ENCODE data around the gene JAGN1. TPM values are rescaled to one million over a fixed set of nuclear protein-coding genes. Genes with fewer than 3 reads are reported as not detected.

Gene JAGN1
- total and polyA plus RNA-seq, 9 of the 15 experiments (the other 6 are each of a cell fraction or from before 2014, with no cell fraction given), result 31.6 to 77.8 (median 40.3) TPM

DNA sequence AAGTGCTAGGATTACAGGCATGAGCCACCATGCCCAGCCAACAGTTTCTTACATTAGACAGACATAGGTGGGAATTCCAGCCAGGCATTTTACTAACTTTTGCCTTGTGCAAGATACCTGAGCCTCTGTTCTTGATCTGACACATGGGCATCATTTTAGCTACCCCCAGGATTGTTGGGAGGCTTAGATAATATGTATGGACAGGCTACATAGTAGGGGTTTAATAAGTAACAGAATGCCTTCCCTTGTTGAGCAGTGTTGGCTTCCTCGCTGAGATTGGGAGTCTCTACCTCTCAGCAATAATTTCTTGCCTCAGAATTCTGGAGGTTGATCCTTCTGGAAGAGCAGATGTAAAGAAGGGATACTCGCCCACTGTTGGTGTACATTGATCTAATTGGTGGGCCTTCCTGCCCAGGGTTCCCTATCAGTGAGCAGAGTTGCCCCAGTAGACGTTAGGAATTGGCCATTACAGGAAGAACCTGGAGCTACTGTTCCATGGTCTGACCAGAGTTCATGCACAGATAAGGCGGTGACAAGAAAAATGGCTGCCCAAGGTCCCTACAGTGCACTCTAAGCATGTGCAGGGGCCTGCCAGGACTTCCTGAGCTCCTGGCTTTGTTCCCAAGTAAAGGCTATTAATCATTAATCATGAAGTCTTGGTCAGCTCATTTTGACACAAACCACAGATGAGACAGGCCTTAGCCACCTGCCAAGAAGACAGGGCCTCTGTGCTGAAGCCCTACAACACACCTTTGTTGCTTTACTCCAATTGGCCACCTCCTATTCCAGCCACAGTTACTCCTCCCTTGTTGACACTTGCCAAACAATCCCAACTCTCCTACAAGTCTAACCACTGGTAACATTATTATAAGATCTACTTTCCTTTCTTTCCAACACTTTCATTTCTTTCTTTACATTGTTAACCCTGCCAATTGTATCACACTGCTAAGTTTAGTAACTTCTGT is 7.3 kb downstream of the JAGN1 start (continued):
- TF ChIP-seq, protein P1, sequence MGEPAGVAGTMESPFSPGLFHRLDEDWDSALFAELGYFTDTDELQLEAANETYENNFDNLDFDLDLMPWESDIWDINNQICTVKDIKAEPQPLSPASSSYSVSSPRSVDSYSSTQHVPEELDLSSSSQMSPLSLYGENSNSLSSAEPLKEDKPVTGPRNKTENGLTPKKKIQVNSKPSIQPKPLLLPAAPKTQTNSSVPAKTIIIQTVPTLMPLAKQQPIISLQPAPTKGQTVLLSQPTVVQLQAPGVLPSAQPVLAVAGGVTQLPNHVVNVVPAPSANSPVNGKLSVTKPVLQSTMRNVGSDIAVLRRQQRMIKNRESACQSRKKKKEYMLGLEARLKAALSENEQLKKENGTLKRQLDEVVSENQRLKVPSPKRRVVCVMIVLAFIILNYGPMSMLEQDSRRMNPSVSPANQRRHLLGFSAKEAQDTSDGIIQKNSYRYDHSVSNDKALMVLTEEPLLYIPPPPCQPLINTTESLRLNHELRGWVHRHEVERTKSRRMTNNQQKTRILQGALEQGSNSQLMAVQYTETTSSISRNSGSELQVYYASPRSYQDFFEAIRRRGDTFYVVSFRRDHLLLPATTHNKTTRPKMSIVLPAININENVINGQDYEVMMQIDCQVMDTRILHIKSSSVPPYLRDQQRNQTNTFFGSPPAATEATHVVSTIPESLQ (CRISPR knock-in tag; IDR thresholded peaks at IDR 0.05), result no peak
- TF ChIP-seq TCF7 (IDR thresholded peaks at IDR 0.05; ENCODE audit: borderline replicate concordance), result no peak
- 0 out of 2 replicates have a peak, but pooled peaks have one; percentile 62 for TF ChIP-seq ZKSCAN8 (CRISPR knock-in tag; IDR thresholded peaks at IDR 0.05)
- no peak for TF ChIP-seq ZSCAN29 (IDR thresholded peaks at IDR 0.05)
- peak; percentile 36; the same call in 1 of the 2 replicates for TF ChIP-seq CREM (IDR thresholded peaks at IDR 0.05; ENCODE audit: low read depth)
- no peak for TF ChIP-seq HNRNPH1 (optimal IDR thresholded peaks at IDR 0.05; ENCODE audit: low read depth, low read length)
- TF ChIP-seq ELF4 (CRISPR knock-in tag; IDR thresholded peaks at IDR 0.05), result no peak
- no peak for TF ChIP-seq ZBED1 (IDR thresholded peaks at IDR 0.05)
- TF ChIP-seq SRSF3 (IDR thresholded peaks at IDR 0.05; ENCODE audit: insufficient read depth, low read length), result no peak
- TF ChIP-seq NEUROD1 (IDR thresholded peaks at IDR 0.05; ENCODE audit: borderline replicate concordance, low read depth, low read length, partially characterized antibody), result no peak
- no peak for TF ChIP-seq TRIM28 (IDR thresholded peaks at IDR 0.05)
- TF ChIP-seq NCOA2 (IDR thresholded peaks at IDR 0.05; ENCODE audit: partially characterized antibody in 2 of 2), result no peak
- TF ChIP-seq PRPF4 (IDR thresholded peaks at IDR 0.05; ENCODE audit: insufficient read depth, low read depth, low read length, poor library complexity, severe bottlenecking), result no peak
- TF ChIP-seq, protein P2, sequence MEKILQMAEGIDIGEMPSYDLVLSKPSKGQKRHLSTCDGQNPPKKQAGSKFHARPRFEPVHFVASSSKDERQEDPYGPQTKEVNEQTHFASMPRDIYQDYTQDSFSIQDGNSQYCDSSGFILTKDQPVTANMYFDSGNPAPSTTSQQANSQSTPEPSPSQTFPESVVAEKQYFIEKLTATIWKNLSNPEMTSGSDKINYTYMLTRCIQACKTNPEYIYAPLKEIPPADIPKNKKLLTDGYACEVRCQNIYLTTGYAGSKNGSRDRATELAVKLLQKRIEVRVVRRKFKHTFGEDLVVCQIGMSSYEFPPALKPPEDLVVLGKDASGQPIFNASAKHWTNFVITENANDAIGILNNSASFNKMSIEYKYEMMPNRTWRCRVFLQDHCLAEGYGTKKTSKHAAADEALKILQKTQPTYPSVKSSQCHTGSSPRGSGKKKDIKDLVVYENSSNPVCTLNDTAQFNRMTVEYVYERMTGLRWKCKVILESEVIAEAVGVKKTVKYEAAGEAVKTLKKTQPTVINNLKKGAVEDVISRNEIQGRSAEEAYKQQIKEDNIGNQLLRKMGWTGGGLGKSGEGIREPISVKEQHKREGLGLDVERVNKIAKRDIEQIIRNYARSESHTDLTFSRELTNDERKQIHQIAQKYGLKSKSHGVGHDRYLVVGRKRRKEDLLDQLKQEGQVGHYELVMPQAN (IDR thresholded peaks at IDR 0.05; ENCODE audit: borderline replicate concordance), result no peak
- TF ChIP-seq FIP1L1 (IDR thresholded peaks at IDR 0.05; ENCODE audit: low read depth, low read length, poor library complexity, severe bottlenecking), result no peak
- TF ChIP-seq MCM2 (IDR thresholded peaks at IDR 0.05; ENCODE audit: low read depth), result no peak
- TF ChIP-seq FOS (IDR thresholded peaks at IDR 0.05; ENCODE audit: extremely low read depth, insufficient read length), result no peak
- no peak for TF ChIP-seq SMAD2 (IDR thresholded peaks at IDR 0.05; ENCODE audit: low read depth, low read length)
- TF ChIP-seq SREBF1 (IDR thresholded peaks at IDR 0.05; ENCODE audit: borderline replicate concordance, low read depth, low read length), result no peak
- no peak for TF ChIP-seq ZNF274 (IDR thresholded peaks at IDR 0.05; ENCODE audit: borderline replicate concordance, low read depth, low read length)
- peak; percentile 72 for TF ChIP-seq BHLHE40 (IDR thresholded peaks at IDR 0.05; ENCODE audit: low read length)
- TF ChIP-seq CCNT2 (IDR thresholded peaks at IDR 0.05; ENCODE audit: borderline replicate concordance, extremely low read depth, insufficient read length, low read depth, low read length), result peak; percentile 21
- no peak for TF ChIP-seq NFE2L1 (tag; IDR thresholded peaks at IDR 0.05; ENCODE audit: borderline replicate concordance, low read depth)
- no peak for TF ChIP-seq NFATC3 (IDR thresholded peaks at IDR 0.05)

All from K562 (cell line).